ENCODE measurements around the gene ZNF280A.

ZNF280A gene

DNA sequence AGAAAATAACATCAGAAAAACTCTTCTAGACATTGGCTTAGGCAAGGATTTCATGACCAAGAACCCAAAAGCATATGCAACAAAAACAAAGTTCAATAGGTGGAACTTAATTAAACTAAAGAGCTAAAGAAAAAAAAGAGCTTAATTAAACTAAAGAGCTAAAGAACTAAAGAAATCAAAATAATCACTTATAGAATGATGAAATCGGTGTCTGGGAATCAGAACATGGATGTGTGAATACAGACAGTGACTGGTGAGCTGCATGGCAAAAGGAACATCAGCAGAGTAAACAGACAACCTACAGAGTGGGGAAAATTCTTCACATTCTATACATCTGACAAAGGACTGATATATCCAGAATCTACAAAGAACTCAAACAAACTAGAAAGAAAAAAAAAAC is 53.0 kb downstream of the ZNF280A start:
- TF ChIP-seq, protein P1, sequence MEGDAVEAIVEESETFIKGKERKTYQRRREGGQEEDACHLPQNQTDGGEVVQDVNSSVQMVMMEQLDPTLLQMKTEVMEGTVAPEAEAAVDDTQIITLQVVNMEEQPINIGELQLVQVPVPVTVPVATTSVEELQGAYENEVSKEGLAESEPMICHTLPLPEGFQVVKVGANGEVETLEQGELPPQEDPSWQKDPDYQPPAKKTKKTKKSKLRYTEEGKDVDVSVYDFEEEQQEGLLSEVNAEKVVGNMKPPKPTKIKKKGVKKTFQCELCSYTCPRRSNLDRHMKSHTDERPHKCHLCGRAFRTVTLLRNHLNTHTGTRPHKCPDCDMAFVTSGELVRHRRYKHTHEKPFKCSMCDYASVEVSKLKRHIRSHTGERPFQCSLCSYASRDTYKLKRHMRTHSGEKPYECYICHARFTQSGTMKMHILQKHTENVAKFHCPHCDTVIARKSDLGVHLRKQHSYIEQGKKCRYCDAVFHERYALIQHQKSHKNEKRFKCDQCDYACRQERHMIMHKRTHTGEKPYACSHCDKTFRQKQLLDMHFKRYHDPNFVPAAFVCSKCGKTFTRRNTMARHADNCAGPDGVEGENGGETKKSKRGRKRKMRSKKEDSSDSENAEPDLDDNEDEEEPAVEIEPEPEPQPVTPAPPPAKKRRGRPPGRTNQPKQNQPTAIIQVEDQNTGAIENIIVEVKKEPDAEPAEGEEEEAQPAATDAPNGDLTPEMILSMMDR (IDR thresholded peaks at IDR 0.05; ENCODE audit: low read depth, low read length), result no peak
- DNase-seq, result no peak
- no peaks in the 10 kb centered on the region for H3K36me3 ChIP-seq
- H3K4me1 ChIP-seq, result no peaks in the 10 kb centered on the region
- H3K4me3 ChIP-seq (ENCODE audit: low read depth, low read length), result no peak overlapping the region
- H3K9me3 ChIP-seq, result no peaks in the 10 kb centered on the region
- H3K27me3 ChIP-seq, result no peaks in the 10 kb centered on the region; the same call in 1 of the 2 replicates

- Histone ChIP-seq H3K4me3 (ENCODE audit: low read depth, low read length) (no peak overlapping the region), H3K4me1 (no peaks in the 10 kb centered on the region), H3K36me3 (no peaks in the 10 kb centered on the region), H3K9me3 (no peaks in the 10 kb centered on the region), H3K27me3 (no peaks in the 10 kb centered on the region; the same call in none of the 2 replicates)
- DNase-seq, result no peak
- TF ChIP-seq, protein P1 (IDR thresholded peaks at IDR 0.05; ENCODE audit: low read depth, low read length), result no peak
These were observed 54.3 kb downstream of the ZNF280A start for GRCh38 chr22:22465782-22466181.

GRCh38 chr22:22465094-22465602 is 54.9 kb downstream of the ZNF280A start:
- H3K36me3 ChIP-seq, result no peaks in the 10 kb centered on the region
- TF ChIP-seq, protein P1 (IDR thresholded peaks at IDR 0.05; ENCODE audit: low read depth, low read length), result no peak
- H3K27me3 ChIP-seq, result no peaks in the 10 kb centered on the region; the same call in none of the 2 replicates
- no peak overlapping the region for H3K4me3 ChIP-seq (ENCODE audit: low read depth, low read length)
- no peak for DNase-seq
- no peaks in the 10 kb centered on the region for H3K4me1 ChIP-seq
- H3K9me3 ChIP-seq, result no peaks in the 10 kb centered on the region

DNA sequence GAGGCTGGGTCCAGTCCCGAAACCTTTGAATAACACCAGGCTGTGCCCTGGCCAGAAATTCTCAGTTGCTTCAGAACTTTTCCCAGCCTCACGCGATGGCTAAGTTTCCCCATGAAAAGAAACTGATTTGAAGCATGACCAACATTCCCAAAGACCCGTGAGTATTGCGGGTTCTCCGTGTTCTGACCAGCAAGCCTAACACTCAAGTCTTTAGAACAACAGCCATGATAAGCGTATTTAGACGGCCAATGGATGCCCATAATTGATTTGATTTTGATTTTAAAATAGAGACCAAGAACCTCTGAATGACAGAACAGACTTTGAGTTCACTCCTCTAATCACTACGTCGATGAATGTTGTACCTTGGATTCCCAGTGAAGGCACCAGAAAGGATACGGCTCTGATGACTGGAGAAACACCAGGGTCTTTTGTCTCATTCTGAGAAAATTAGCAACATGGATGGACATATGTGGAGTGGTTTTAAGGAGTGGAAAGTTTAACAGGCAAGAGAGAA is 55.5 kb downstream of the ZNF280A start:
- Histone ChIP-seq H3K9me3 (no peaks in the 10 kb centered on the region), H3K27me3 (no peaks in the 10 kb centered on the region; the same call in none of the 2 replicates), H3K4me1 (no peaks in the 10 kb centered on the region), H3K36me3 (no peaks in the 10 kb centered on the region), H3K4me3 (ENCODE audit: low read depth, low read length) (no peak overlapping the region)
- TF ChIP-seq, protein P1 (IDR thresholded peaks at IDR 0.05; ENCODE audit: low read depth, low read length), result no peak
- no peak for DNase-seq

DNA sequence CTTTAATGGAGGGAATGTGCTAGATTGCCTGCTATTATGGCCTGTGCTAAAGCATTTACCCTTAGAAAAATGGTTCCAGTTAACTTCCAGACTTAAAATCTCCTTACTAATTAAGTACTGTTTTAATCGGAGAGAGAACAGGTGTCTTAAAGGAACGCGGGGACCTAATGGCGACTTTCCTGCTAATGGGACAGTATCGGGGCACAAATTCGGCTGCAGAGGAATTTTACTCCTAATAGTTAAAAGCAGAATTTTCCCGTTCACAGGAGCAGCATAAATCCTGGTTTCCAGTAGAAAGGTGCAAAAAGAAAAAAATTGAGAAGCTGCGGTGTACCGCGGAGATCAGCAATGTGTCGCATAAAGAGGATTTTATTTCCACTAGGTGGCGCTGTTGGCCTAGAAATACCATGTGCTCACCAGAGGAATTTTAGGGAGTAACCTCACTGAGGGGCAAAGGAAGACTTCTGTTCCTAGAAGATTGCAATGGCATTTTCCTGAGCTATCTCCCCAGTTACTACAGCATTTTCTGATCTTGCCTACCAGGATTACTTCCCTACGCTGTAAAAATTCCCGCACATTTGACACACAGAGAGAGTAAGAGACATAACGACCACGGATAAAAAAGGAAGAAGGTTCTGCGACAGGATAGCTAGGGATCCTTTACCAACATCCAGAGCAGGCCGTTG is 56.1 kb downstream of the ZNF280A start:
- H3K4me3 ChIP-seq (ENCODE audit: low read depth, low read length), result no peak overlapping the region
- TF ChIP-seq, protein P1 (IDR thresholded peaks at IDR 0.05; ENCODE audit: low read depth, low read length), result peak; percentile 77
- peak; percentile 65 for DNase-seq

More for the DNA sequence above, 56.1 kb downstream of the ZNF280A start:
- H3K36me3 ChIP-seq, result no peaks in the 10 kb centered on the region
- H3K4me1 ChIP-seq, result no peaks in the 10 kb centered on the region
- no peaks in the 10 kb centered on the region for H3K9me3 ChIP-seq
- no peaks in the 10 kb centered on the region; the same call in none of the 2 replicates for H3K27me3 ChIP-seq

Measured in BE2C (cell line).